Thyroid gland (tissue), 4 donors: ENCODE data around the gene UBN1. TPM values are rescaled to one million over a fixed set of nuclear protein-coding genes. Genes with fewer than 3 reads are reported as not detected.

Experiments used
- DNase-seq, 2 donors: peaks; one replicate each; pipeline ENCODE4 v3.0.0-alpha.2; 2019
- H3K27ac ChIP-seq, 3 donors: fragments of 200-600 bp; sonication (generic); 1 replicate in 2 of 3; 2 replicates in 1 of 3; pipeline ENCODE4 v1.5.1; 2016 to 2019; ENCODE audit warnings: mild to moderate bottlenecking in 1 of 3, moderate library complexity in 1 of 3
- H3K27me3 ChIP-seq: fragments of 200-600 bp; sonication (generic); one replicate; pipeline ENCODE4 v1.5.1; 2019
- H3K36me3 ChIP-seq, 2 donors: fragments of 200-600 bp; sonication (generic); one replicate each; pipeline ENCODE4 v1.5.1; 2016 to 2019
- H3K4me1 ChIP-seq, 2 donors: fragments of 200-600 bp; sonication (generic); one replicate each; pipeline ENCODE4 v1.5.1; 2017 to 2019
- H3K4me3 ChIP-seq, 3 donors: fragments of 200-600 bp; sonication (generic); replicated peaks in 1 of 3; 1 replicate in 2 of 3; 2 replicates in 1 of 3; pipeline ENCODE4 v1.5.1; 2016; ENCODE audit warnings: mild to moderate bottlenecking in 1 of 3
- H3K9me3 ChIP-seq: fragments of 200-600 bp; sonication (generic); one replicate; pipeline ENCODE4 v1.5.1; 2017
- CTCF ChIP-seq, 6 experiments: fragments of 200-600 bp in 3 of 6; fragments of 450-650 bp in 3 of 6; sonication (generic) in 3 of 6; IDR thresholded peaks; one replicate each; pipeline ENCODE4 v1.5.1; 2016 to 2019; ENCODE audit warnings: antibody characterized with exemption in 6 of 6, mild to moderate bottlenecking in 2 of 6, inconsistent platforms in 1 of 6, moderate library complexity in 1 of 6
- POLR2A ChIP-seq, 2 donors: fragments of 450-650 bp; IDR thresholded peaks; one replicate each; pipeline ENCODE4 v1.6.1; 2017; ENCODE audit warnings: antibody characterized with exemption in 2 of 2, mild to moderate bottlenecking in 2 of 2, moderate library complexity in 1 of 2
- WGBS, 2 donors: methylation state at CpG; one replicate each; pipeline ENCODE4 v1.1.5; 2017; 5-methylcytosine and 5-hydroxymethylcytosine counted together
- intact Hi-C: fragments of 100-400 bp; cut with DNase I; formaldehyde crosslinking; loops from one replicate; pipeline ENCODE4 v1.15.1; 2023
- total RNA-seq, 4 donors: library from RNA; depleted of rRNA; stranded (reverse); fragments of >200 nt; gene quantifications; one replicate each; pipeline ENCODE4 v1.2.3, GENCODE V29; 2016

Gene UBN1
- total RNA-seq, 4 donors from 2014 or later = 27.9 to 40.7 (median 30.5) TPM

- Histone ChIP-seq H3K27me3 (no peaks in the 10 kb centered on the region), H3K4me3 (no peak overlapping the region), H3K9me3 (no peaks in the 10 kb centered on the region), H3K4me1 (no peaks in the 10 kb centered on the region), H3K36me3 (peaks cover 72 to 83% of the 10 kb centered on the region in 2 donors), H3K27ac (no peak overlapping the region)
- DNase-seq = no peak
- intact Hi-C loops = no loop called here
- 93 to 94% methylated on average over 8 of the region's 8 CpGs for WGBS, 2 donors
- TF ChIP-seq POLR2A (IDR thresholded peaks at IDR 0.05) (no peak), CTCF (IDR thresholded peaks at IDR 0.05) (no peak)
Observed at GRCh38 chr16:4825196-4825595, 22.1 kb upstream of the UBN1 start.

- TF ChIP-seq POLR2A (IDR thresholded peaks at IDR 0.05) (no peak), CTCF (IDR thresholded peaks at IDR 0.05) (no peak)
- Histone ChIP-seq H3K27ac (no peak overlapping the region), H3K27me3 (no peaks in the 10 kb centered on the region), H3K9me3 (no peaks in the 10 kb centered on the region), H3K4me3 (no peak overlapping the region), H3K36me3 (peaks cover 73 to 83% of the 10 kb centered on the region in 2 donors), H3K4me1 (no peaks in the 10 kb centered on the region)
- DNase-seq = no peak
- 99 to 100% methylated on average over 4 of the region's 4 CpGs for WGBS, 2 donors
- intact Hi-C loops = no loop called here
Observed at GRCh38 chr16:4826526-4826925, 20.8 kb upstream of the UBN1 start.

GRCh38 chr16:4826980-4827379 is 20.3 kb upstream of the UBN1 start:
- TF ChIP-seq POLR2A (IDR thresholded peaks at IDR 0.05) = no peak
- TF ChIP-seq CTCF (IDR thresholded peaks at IDR 0.05) = no peak
- Histone ChIP-seq H3K27ac (no peak overlapping the region), H3K36me3 (peaks cover 73 to 83% of the 10 kb centered on the region in 2 donors), H3K27me3 (no peaks in the 10 kb centered on the region), H3K4me1 (no peaks in the 10 kb centered on the region), H3K4me3 (no peak overlapping the region), H3K9me3 (no peaks in the 10 kb centered on the region)
- 95 to 98% methylated on average over 10 of the region's 10 CpGs for WGBS, 2 donors
- intact Hi-C loops = no loop called here
- no peak for DNase-seq

- Histone ChIP-seq H3K36me3 (peaks cover 64 to 74% of the 10 kb centered on the region in 2 donors), H3K27me3 (no peaks in the 10 kb centered on the region), H3K9me3 (no peaks in the 10 kb centered on the region), H3K4me3 (no peak overlapping the region), H3K4me1 (no peaks in the 10 kb centered on the region), H3K27ac (no peak overlapping the region)
- TF ChIP-seq CTCF (IDR thresholded peaks at IDR 0.05) = no peak
- no peak for TF ChIP-seq POLR2A (IDR thresholded peaks at IDR 0.05)
- no peak for DNase-seq
- intact Hi-C loops = no loop called here
- 93 to 95% methylated on average over 11 of the region's 11 CpGs for WGBS, 2 donors
Observed at GRCh38 chr16:4828567-4829321, 18.5 kb upstream of the UBN1 start.

- H3K9me3 ChIP-seq = no peaks in the 10 kb centered on the region
- intact Hi-C loops = no loop called here
- H3K27ac ChIP-seq = no peak overlapping the region
- peaks cover 63% of the 10 kb centered on the region in 2 donors for H3K36me3 ChIP-seq
- H3K4me1 ChIP-seq = no peaks in the 10 kb centered on the region
- DNase-seq = no peak
- H3K27me3 ChIP-seq = no peaks in the 10 kb centered on the region
- TF ChIP-seq CTCF (IDR thresholded peaks at IDR 0.05) (no peak), POLR2A (IDR thresholded peaks at IDR 0.05) (no peak)
- H3K4me3 ChIP-seq = no peak overlapping the region
- 89 to 98% methylated on average over 7 of the region's 7 CpGs for WGBS, 2 donors
Observed at GRCh38 chr16:4830408-4830807, 16.9 kb upstream of the UBN1 start.
